Smooth muscle cell (in vitro differentiated cells): Measurements from ENCODE around the gene PRLH. TPM values are rescaled to one million over a fixed set of nuclear protein-coding genes. Genes with fewer than 3 reads are reported as not detected.

Experiments
- DNase-seq: peaks from one replicate; lab custom pipeline; 2025; ENCODE audit not compliant: unreplicated experiment; lab: John Stamatoyannopoulos, UW
- H2AFZ ChIP-seq: fragments of 200-600 bp; sonication (generic); 2 replicates; pipeline ENCODE4 v1.6.0; 2016; ENCODE audit warnings: antibody characterized with exemption, low read depth, mild to moderate bottlenecking
- H3F3A ChIP-seq: fragments of 200-600 bp; sonication (generic); 2 replicates; pipeline ENCODE4 v1.6.0; 2017; ENCODE audit warnings: antibody characterized with exemption, low read depth
- H3K27ac ChIP-seq: fragments of 200-600 bp; sonication (generic); 2 replicates; pipeline ENCODE4 v1.5.1; 2016; ENCODE audit warnings: low read depth, mild to moderate bottlenecking
- H3K27me3 ChIP-seq: fragments of 200-600 bp; sonication (generic); 2 replicates; pipeline ENCODE4 v1.6.1; 2016; ENCODE audit warnings: low read depth, mild to moderate bottlenecking
- H3K36me3 ChIP-seq: fragments of 200-600 bp; sonication (generic); 2 replicates; pipeline ENCODE4 v1.5.1; 2016; ENCODE audit warnings: low read depth
- H3K4me1 ChIP-seq: fragments of 200-600 bp; sonication (generic); 2 replicates; pipeline ENCODE4 v1.5.1; 2016; ENCODE audit warnings: low read depth
- H3K4me2 ChIP-seq: fragments of 200-600 bp; sonication (generic); 2 replicates; pipeline ENCODE4 v1.6.0; 2016; ENCODE audit warnings: mild to moderate bottlenecking
- H3K4me3 ChIP-seq: fragments of 200-600 bp; sonication (generic); 2 replicates; pipeline ENCODE4 v1.5.1; 2016; ENCODE audit warnings: mild to moderate bottlenecking
- H3K79me2 ChIP-seq: fragments of 200-600 bp; sonication (generic); 2 replicates; pipeline ENCODE4 v1.6.0; 2016; ENCODE audit warnings: low read depth, mild to moderate bottlenecking
- H3K9ac ChIP-seq: fragments of 200-600 bp; sonication (generic); 2 replicates; pipeline ENCODE4 v1.6.0; 2016; ENCODE audit warnings: low read depth
- H3K9me3 ChIP-seq: fragments of 200-600 bp; sonication (generic); replicated peaks from 2 replicates; pipeline ENCODE4 v1.5.1; 2016; ENCODE audit warnings: low read depth
- H4K20me1 ChIP-seq: fragments of 200-600 bp; sonication (generic); 2 replicates; pipeline ENCODE4 v1.6.0; 2016; ENCODE audit warnings: low read depth
- WGBS: methylation state at CpG from one replicate; pipeline ENCODE4 v1.1.7; 2016; ENCODE audit warnings: low lambda C conversion rate; 5-methylcytosine and 5-hydroxymethylcytosine counted together
- polyA plus RNA-seq: library from polyadenylated mRNA; unstranded; fragments of >200 nt; fragmentation: Nextera tagmentation; extraction: Ambion mirVana; gene quantifications from 2 replicates; pipeline ENCODE4 v1.2.1, GENCODE V29; 2016
- total RNA-seq: library from RNA; depleted of rRNA; stranded (reverse); fragments of >200 nt; gene quantifications from 2 replicates; pipeline ENCODE4 v1.2.3, GENCODE V29; 2014
- TF ChIP-seq, protein P1 (sequence below): fragments of 200-600 bp; sonication (generic); IDR thresholded peaks from 2 replicates; pipeline ENCODE4 v1.5.1; 2017; ENCODE audit warnings: borderline replicate concordance, mild to moderate bottlenecking, antibody characterized with exemption; ENCODE audit not compliant: insufficient read depth, poor library complexity, severe bottlenecking

Gene PRLH
- total and polyA plus RNA-seq, 2 experiments from 2014 or later = not detected

DNA sequence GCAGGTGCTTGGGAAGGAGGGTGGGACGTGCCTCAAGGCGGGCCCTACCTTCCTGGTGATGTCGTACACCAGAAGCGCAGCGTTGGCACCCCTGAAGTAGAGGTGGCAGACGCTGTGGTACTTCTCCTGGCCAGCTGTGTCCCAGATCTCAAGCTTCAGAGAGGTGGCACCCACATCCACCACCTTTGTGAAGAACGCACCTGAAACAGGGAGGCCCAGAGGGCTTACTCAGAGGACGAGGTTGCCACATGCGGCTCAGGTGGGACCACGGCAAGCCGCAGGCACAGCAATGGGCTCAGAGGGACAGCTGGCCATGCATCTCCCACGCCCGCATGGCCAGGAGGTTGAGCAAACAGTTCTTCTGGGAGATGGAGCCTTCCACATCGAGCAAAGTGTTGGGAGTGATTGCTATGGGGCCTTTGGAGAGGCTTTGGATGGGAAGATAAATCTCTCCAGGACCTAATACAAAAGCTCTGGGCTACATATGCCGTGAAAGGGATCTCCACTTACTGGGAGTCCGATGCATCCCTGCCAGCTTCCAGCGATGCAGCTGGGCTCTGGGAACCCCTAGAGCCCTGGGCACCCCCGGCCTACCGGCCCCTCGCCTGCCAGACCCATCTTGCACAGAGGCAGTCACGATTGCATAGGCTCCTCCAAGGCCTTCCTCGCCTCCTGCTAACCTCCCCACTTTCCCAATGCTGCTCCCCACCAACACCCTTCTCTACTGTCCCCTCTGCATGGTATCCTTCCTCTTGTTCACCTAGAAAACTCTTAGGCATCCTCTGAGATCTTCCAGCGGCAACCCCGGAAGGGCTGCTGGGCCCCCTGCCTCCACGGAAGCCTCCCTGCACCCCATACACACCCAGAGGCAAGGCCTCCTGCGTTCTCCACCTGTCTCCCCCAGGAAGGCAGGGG lies 11.8 kb downstream of the PRLH start:
- Histone ChIP-seq H3K27ac (no peak overlapping the region), H3K4me2 (no peak overlapping the region), H2AFZ (no peak overlapping the region), H3K4me1 (peaks cover 5% of the 10 kb centered on the region), H3F3A (no peaks in the 10 kb centered on the region), H3K79me2 (no peaks in the 10 kb centered on the region), H3K27me3 (no peaks in the 10 kb centered on the region), H4K20me1 (no peaks in the 10 kb centered on the region), H3K36me3 (no peaks in the 10 kb centered on the region), H3K4me3 (no peak overlapping the region), H3K9ac (no peak overlapping the region), H3K9me3 (no peaks in the 10 kb centered on the region)
- TF ChIP-seq, protein P1, sequence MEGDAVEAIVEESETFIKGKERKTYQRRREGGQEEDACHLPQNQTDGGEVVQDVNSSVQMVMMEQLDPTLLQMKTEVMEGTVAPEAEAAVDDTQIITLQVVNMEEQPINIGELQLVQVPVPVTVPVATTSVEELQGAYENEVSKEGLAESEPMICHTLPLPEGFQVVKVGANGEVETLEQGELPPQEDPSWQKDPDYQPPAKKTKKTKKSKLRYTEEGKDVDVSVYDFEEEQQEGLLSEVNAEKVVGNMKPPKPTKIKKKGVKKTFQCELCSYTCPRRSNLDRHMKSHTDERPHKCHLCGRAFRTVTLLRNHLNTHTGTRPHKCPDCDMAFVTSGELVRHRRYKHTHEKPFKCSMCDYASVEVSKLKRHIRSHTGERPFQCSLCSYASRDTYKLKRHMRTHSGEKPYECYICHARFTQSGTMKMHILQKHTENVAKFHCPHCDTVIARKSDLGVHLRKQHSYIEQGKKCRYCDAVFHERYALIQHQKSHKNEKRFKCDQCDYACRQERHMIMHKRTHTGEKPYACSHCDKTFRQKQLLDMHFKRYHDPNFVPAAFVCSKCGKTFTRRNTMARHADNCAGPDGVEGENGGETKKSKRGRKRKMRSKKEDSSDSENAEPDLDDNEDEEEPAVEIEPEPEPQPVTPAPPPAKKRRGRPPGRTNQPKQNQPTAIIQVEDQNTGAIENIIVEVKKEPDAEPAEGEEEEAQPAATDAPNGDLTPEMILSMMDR = no peak
- no peak for DNase-seq
- 94% methylated on average over 26 of the region's 26 CpGs for WGBS

DNA sequence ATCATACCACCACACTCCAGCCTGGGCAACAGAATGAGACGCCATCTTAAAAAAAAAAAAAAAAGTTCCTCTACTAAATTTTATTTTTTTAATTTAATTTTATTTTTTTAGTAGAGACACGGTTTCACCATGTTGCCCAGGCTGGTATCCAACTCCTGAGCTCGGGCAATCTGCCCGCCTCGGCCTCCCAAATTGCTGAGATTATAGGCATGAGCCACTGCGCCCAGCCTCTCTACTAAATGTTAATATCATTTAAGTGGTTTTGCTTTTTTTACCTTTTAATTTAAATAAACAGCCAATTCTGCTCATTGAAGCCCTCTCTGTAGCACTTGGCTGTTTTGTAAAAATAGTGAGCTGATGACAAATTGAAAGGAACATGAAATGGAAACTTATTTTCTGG lies 15.0 kb downstream of the PRLH start:
- no peak for DNase-seq
- peaks cover 5% of the 10 kb centered on the region for H3K4me1 ChIP-seq
- H2AFZ ChIP-seq = no peak overlapping the region
- TF ChIP-seq, protein P1 = no peak
- H3K27me3 ChIP-seq = no peaks in the 10 kb centered on the region
- 93% methylated on average over 6 of the region's 6 CpGs for WGBS
- no peaks in the 10 kb centered on the region for H3K9me3 ChIP-seq
- no peaks in the 10 kb centered on the region for H4K20me1 ChIP-seq
- H3K27ac ChIP-seq = no peak overlapping the region
- H3K79me2 ChIP-seq = no peaks in the 10 kb centered on the region
- H3F3A ChIP-seq = no peaks in the 10 kb centered on the region
- H3K4me2 ChIP-seq = no peak overlapping the region
- no peaks in the 10 kb centered on the region for H3K36me3 ChIP-seq
- no peak overlapping the region for H3K4me3 ChIP-seq
- H3K9ac ChIP-seq = no peak overlapping the region

DNA sequence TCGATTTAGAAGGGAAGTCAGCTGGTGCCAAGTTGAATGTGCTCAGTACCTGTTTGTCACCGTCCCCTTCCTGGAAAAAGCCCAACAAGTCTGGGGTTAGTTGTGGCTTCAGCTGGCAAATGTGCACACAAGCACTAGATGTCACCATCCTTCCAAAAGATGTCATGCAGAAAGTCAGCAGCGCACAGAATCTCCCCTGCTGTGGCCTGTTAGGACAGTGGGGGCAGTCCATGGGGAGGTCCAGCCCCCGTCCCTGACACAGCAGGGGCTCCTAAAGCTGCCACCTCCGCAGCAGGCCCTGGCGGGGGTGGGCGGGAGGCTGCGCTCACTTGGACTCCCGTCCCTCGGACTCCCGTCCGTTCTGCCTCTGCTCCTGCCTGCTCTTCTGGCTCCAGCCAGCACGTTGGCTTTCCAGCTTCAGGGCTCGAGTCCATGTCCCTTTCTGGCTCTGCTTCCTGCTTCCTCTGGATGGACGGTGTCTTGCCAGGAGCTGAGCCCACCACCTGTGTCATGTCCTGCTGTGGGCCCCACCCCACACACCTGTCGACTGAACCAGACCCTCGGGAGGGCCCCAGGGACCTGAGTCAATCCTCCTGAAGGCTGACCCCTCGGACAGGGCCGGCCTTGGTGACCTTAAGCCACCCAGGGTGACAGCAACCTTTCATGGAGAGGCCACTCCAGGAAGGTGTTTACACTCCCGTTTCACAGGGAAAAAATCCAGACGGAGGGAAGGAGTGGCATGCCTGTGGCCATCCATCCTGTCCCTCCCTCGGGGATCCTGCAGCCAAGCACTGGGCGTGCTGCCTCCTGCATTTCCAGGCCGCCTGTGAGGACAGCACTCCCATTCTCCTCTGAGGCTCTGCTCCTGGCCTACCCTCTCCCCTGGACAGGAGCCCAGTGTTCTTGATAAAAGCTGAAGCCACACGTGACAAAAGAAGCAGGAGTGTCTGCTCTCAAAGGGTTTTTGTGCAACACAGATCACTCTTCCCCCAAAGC lies 15.7 kb downstream of the PRLH start:
- 57% methylated on average over 23 of the region's 25 CpGs for WGBS
- no peaks in the 10 kb centered on the region for H3F3A ChIP-seq
- no peaks in the 10 kb centered on the region for H4K20me1 ChIP-seq
- H3K27ac ChIP-seq = no peak overlapping the region
- peaks cover 5% of the 10 kb centered on the region for H3K4me1 ChIP-seq
- TF ChIP-seq, protein P1 = peak; percentile 53
- no peaks in the 10 kb centered on the region for H3K36me3 ChIP-seq
- peak overlapping the region; percentile 74 for H3K4me2 ChIP-seq
- H3K9ac ChIP-seq = no peak overlapping the region
- no peak for DNase-seq
- H3K79me2 ChIP-seq = no peaks in the 10 kb centered on the region
- H3K27me3 ChIP-seq = no peaks in the 10 kb centered on the region
- no peak overlapping the region for H3K4me3 ChIP-seq
- no peaks in the 10 kb centered on the region for H3K9me3 ChIP-seq
- H2AFZ ChIP-seq = no peak overlapping the region
